ENCODE data around the gene PCSK7. TPM values are rescaled to one million over a fixed set of nuclear protein-coding genes. Genes with fewer than 3 reads are reported as not detected.

PCSK7 gene
- total RNA-seq, 1 experiment from 2014 or later, result 50.7 TPM

- Histone ChIP-seq H3K14ac (ENCODE audit: insufficient read depth, low read length) (no peak overlapping the region), H2BK20ac (ENCODE audit: low read depth, low read length, poor library complexity, severe bottlenecking) (no peak overlapping the region), H3K18ac (ENCODE audit: insufficient read length, low read depth, low read length) (no peak overlapping the region), H3K23me2 (ENCODE audit: insufficient read length, low read depth, low read length, poor library complexity, severe bottlenecking) (peaks cover 3% of the 10 kb centered on the region), H4K20me1 (ENCODE audit: control insufficient read depth, insufficient read depth, insufficient read length) (no peaks in the 10 kb centered on the region), H2AFZ (ENCODE audit: low read length) (no peak overlapping the region), H3T11ph (ENCODE audit: low read length) (no peak overlapping the region), H3K4ac (ENCODE audit: low read depth, low read length) (no peak overlapping the region), H3K56ac (ENCODE audit: insufficient read length, low read depth, low read length) (no peak overlapping the region), H4K91ac (ENCODE audit: insufficient read length, low read depth, low read length) (no peak overlapping the region), H3K9ac (ENCODE audit: extremely low read depth, insufficient read length, low read length) (no peak overlapping the region), H2BK120ac (ENCODE audit: low read depth, low read length, poor library complexity, severe bottlenecking) (no peak overlapping the region), H3K79me1 (ENCODE audit: insufficient read depth, low read depth, low read length, poor library complexity, severe bottlenecking) (no peaks in the 10 kb centered on the region), H4K5ac (ENCODE audit: insufficient read length, low read depth, low read length) (no peak overlapping the region), H3K9me3 (ENCODE audit: control insufficient read depth, low read depth, low read length) (no peaks in the 10 kb centered on the region), H3K23ac (ENCODE audit: insufficient read length, low read depth, low read length) (no peak overlapping the region), H2BK12ac (ENCODE audit: insufficient read length, low read depth, low read length) (no peak overlapping the region), H3K4me1 (ENCODE audit: insufficient read depth, low read length) (no peaks in the 10 kb centered on the region), H4K8ac (replicated peaks; ENCODE audit: insufficient read length, low read depth, low read length) (no peak overlapping the region), H3K27me3 (ENCODE audit: insufficient read depth, low read length) (no peaks in the 10 kb centered on the region), H3K27ac (ENCODE audit: insufficient read length, low read depth, low read length) (no peak overlapping the region), H3K79me2 (ENCODE audit: insufficient read depth, low read length) (no peaks in the 10 kb centered on the region), H2BK5ac (ENCODE audit: insufficient read length, low read length) (no peak overlapping the region), H2AK5ac (ENCODE audit: insufficient read length, low read length) (no peak overlapping the region), H3K4me2 (ENCODE audit: insufficient read depth, insufficient read length, low read length) (no peak overlapping the region), H2BK15ac (ENCODE audit: low read depth, low read length) (no peak overlapping the region)
- Mint-ChIP-seq H3K27ac (peak overlapping the region in 1 of 3 experiments; percentile 61; a peak in 1 of 7 replicates), H3K9me3 (peaks cover 0 to 3% of the 10 kb centered on the region in 2 experiments; a peak in 1 of 5 replicates), H3K4me1 (peaks cover 15 to 16% of the 10 kb centered on the region in 2 experiments), H3K27me3 (ENCODE audit: low read depth) (no peaks in the 10 kb centered on the region), H3K36me3 (ENCODE audit: insufficient read depth in 1 of 3, low read depth in 3 of 3) (peaks cover 3 to 37% (median 19%) of the 10 kb centered on the region in 3 experiments; a peak in 6 of 7 replicates), H3K4me3 (no peak overlapping the region)
- WGBS (ENCODE audit: extremely low coverage, insufficient read length, low lambda C conversion rate), result no CpG with 5 or more reads among the region's 5 CpGs
- no peak for TF ChIP-seq CTCF (conservative IDR thresholded peaks at IDR 0.05)
- DNase-seq, result no peak
Measured at GRCh38 chr11:117194267-117194666, 37.6 kb downstream of the PCSK7 start.
